ENCODE results near the gene B3GAT2.

B3GAT2 gene

DNA sequence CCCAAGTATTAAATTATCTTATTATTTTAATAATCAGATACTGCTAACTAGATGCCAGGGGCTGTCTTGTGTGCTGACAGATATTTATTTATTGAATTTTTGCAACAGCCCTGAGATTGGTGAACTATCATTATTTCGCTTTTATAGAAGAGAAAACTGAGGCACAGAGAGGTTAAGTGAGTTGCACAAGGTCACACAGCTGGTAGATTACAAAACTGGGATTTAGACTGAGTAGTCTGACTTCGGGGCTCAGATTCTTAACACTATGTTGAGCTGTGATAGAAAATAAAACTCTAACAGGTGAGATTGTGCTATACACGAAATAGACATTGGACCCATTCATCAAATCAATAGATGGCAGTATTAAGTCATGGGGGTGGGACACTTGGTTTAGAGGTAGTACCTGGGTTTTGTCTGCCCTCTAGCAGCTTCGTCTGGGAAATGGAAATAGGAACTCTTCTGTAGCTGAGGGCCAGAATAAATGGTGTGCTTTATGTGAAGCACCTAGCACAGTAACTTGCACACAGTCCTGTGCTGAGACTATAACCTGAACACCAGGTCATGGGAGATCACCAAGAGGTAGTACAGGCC, 113.4 kb downstream of the B3GAT2 start:
- TF ChIP-seq, protein P1, sequence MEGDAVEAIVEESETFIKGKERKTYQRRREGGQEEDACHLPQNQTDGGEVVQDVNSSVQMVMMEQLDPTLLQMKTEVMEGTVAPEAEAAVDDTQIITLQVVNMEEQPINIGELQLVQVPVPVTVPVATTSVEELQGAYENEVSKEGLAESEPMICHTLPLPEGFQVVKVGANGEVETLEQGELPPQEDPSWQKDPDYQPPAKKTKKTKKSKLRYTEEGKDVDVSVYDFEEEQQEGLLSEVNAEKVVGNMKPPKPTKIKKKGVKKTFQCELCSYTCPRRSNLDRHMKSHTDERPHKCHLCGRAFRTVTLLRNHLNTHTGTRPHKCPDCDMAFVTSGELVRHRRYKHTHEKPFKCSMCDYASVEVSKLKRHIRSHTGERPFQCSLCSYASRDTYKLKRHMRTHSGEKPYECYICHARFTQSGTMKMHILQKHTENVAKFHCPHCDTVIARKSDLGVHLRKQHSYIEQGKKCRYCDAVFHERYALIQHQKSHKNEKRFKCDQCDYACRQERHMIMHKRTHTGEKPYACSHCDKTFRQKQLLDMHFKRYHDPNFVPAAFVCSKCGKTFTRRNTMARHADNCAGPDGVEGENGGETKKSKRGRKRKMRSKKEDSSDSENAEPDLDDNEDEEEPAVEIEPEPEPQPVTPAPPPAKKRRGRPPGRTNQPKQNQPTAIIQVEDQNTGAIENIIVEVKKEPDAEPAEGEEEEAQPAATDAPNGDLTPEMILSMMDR (IDR thresholded peaks at IDR 0.05; ENCODE audit: borderline replicate concordance, insufficient read depth, low read depth, low read length), result no peak
- no peak overlapping the region for H3K4me3 ChIP-seq (ENCODE audit: low read depth, low read length)

DNA sequence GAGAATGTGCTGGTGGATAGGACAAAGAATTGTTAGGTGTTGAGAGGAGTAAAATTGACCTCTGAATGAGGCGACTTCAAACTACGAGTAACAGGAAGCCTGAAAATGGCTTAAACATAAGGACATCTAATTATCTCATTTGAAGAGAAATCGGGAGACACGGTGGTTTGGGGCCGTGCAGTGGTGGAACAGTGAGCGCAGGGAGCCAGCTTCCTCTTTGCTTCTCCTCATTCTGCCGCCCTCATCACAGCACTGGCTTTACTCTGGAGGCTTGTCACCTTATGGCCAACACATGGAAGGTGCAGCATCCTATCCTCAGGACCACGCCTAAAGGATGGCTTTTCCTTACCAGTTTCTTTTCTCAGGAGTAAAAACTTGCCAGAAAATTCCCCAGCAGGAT, 114.3 kb downstream of the B3GAT2 start:
- no peak overlapping the region for H3K4me3 ChIP-seq (ENCODE audit: low read depth, low read length)
- TF ChIP-seq, protein P1 (IDR thresholded peaks at IDR 0.05; ENCODE audit: borderline replicate concordance, insufficient read depth, low read depth, low read length), result no peak

DNA sequence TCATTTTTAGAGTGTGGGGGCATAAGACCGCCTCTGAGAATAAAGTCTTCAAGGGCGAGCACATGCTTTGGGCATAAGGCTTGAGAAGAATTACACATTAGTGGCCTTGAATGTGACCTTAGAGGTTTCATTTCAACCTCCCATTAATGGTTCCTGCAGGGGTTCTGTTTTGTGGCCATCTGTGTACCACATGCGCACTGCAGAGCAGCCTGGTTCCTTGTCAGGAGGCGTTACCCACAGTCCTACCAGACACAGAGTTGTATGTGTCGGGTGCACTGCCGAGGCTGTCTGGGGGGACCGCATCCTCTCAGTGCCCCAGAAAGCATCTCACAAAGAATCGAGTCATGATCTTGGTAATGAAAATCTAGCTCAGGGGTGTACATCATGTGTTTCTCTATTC, 115.7 kb downstream of the B3GAT2 start:
- no peak overlapping the region for H3K4me3 ChIP-seq (ENCODE audit: low read depth, low read length)
- TF ChIP-seq, protein P1 (IDR thresholded peaks at IDR 0.05; ENCODE audit: borderline replicate concordance, insufficient read depth, low read depth, low read length), result no peak

DNA sequence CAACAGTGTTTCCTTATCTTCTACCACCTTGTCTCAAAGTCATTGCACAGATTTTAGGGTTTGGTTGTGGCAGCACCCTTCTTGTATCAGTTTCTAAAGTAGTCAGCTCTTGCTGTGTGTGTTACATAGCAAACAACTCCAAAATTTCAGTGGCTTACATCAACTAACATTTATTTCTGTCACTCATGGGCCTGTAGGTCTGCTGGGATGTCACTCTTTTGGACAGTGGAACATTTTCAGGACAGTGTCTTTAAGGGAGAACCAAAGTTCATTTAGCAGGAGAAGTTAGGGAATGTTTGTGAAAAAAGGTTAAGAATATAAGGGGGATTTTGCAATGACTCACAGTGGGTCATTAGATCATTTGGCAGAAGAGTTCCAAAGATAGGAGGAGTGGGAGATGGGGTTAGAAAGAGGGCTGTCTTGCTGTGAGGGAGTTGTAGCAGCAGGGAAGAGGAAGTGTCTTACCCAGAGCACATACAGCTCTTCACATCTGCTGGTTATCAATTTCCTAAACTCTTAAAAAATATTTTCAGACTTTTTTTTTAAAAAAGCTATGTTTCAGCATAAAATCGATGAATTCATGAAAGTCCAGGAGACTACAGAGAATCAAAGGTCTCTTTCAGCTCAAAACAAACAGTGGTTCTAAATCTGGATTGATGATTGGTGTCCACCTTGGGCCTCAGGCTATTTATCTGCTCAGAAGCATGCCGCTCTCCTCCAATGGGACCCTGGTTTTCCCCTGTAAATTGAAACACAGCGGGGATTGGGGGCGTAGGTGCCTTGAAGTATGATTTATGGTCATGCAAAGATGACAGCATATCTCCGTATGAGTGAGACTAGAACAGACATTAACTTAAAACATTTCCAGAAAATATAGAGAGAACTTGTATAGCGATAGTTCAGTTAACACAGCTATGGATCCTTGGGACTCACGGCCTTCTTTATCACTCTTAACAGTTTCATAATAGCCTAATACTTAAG, 117.3 kb downstream of the B3GAT2 start:
- TF ChIP-seq, protein P1 (IDR thresholded peaks at IDR 0.05; ENCODE audit: borderline replicate concordance, insufficient read depth, low read depth, low read length), result no peak
- no peak overlapping the region for H3K4me3 ChIP-seq (ENCODE audit: low read depth, low read length)

DNA sequence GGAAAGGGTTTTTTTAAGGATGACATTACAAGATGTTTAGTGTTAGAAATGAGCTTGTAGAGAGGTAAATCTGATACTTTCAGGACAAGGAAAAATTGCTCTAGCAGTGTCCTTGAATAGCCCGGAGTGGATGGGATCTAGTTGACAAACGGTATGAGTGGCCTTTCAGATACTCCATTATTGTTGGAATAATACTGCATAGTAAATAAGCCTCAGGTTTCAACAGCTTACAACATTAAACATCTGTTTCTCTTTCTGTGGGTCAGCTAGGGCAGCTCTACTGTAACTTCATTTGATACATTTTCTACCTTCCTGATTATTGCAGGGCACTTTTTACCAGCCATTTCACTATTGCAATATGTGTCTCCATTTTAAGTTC, 118.0 kb downstream of the B3GAT2 start:
- no peak overlapping the region for H3K4me3 ChIP-seq (ENCODE audit: low read depth, low read length)
- TF ChIP-seq, protein P1 (IDR thresholded peaks at IDR 0.05; ENCODE audit: borderline replicate concordance, insufficient read depth, low read depth, low read length), result no peak

DNA sequence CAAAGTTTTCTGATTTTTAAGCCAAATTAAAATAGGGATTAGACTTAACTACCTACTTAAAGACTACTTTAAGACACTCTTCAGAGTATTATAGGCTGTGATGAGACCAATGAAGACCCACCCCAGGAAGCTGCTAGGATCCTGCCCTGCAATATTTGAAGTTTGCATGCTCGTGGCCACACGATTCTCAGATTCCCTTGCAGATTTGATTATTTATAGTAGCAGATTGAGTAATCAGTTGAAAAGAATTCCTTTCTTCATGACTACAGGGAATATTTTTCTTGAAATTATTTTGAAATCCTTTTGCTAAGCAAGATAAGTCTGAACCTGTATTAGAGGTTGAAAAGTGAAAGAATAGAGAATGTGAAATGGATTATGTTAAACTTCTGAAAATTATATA, 122.3 kb downstream of the B3GAT2 start:
- TF ChIP-seq, protein P1 (IDR thresholded peaks at IDR 0.05; ENCODE audit: borderline replicate concordance, insufficient read depth, low read depth, low read length), result no peak
- H3K4me3 ChIP-seq (ENCODE audit: low read depth, low read length), result no peak overlapping the region
